Measurements from ENCODE around the gene PRKD2. TPM values are rescaled to one million over a fixed set of nuclear protein-coding genes. Genes with fewer than 3 reads are reported as not detected.
A peak's percentile ranks its signal among the peaks of the same experiment; 100 is the strongest.
"Not testable (repeated sequence)": the region's sequence is repeated elsewhere in the genome, so short reads cannot be mapped to it uniquely, and the experiment has no call there.

PRKD2 gene
- 100 to 1,000 TPM in 1 of 2 donors, 10 to 100 TPM in 1; 76.8 to 129 TPM for total RNA-seq

GRCh38 chr19:46717034-46717715 lies at the start of gene PRKD2:
PRKD2 (minus strand) TSS chr19:46717114; CDS start chr19:46716370, 744 bp downstream.
- no peaks in the 10 kb centered on the region for H3K9me3 Mint-ChIP-seq
- H3K27ac Mint-ChIP-seq, result peak within 1 kb of the TSS; percentile 97 to 98
- ATAC-seq (peak; percentile 72 to 76), DNase-seq (ENCODE audit: low spot score in 2 of 2) (peak; percentile 87 to 94)
- H3K36me3 Mint-ChIP-seq, result peaks cover 18% of the 10 kb centered on the region in 2 donors

GRCh38 chr19:46764817-46765291 lies 47.9 kb upstream of the PRKD2 start:
- DNase-seq (ENCODE audit: low spot score in 2 of 2), result no peak
- Mint-ChIP-seq H3K9me3 (no peaks in the 10 kb centered on the region), H3K36me3 (no peaks in the 10 kb centered on the region), H3K27ac (no peak overlapping the region)
- ATAC-seq, result no peak

GRCh38 chr19:46762245-46762890 lies 45.5 kb upstream of the PRKD2 start:
- Mint-ChIP-seq H3K9me3 (no peaks in the 10 kb centered on the region), H3K27ac (no peak overlapping the region), H3K36me3 (no peaks in the 10 kb centered on the region)
- ATAC-seq (no peak), DNase-seq (ENCODE audit: low spot score in 2 of 2) (no peak)

- Mint-ChIP-seq H3K36me3 (no peaks in the 10 kb centered on the region), H3K27ac (no peak overlapping the region), H3K9me3 (no peaks in the 10 kb centered on the region)
- ATAC-seq, result no peak
- DNase-seq (ENCODE audit: low spot score in 2 of 2), result no peak
Observed at GRCh38 chr19:46761418-46761831, 44.5 kb upstream of the PRKD2 start.

- not testable (repeated sequence) for H3K9me3 Mint-ChIP-seq; H3K36me3 Mint-ChIP-seq; ATAC-seq; H3K27ac Mint-ChIP-seq; DNase-seq (ENCODE audit: low spot score in 2 of 2)
Observed at GRCh38 chr19:46760897-46761296, 44.0 kb upstream of the PRKD2 start.

GRCh38 chr19:46760363-46760762 lies 43.4 kb upstream of the PRKD2 start:
- Mint-ChIP-seq H3K9me3 (no peaks in the 10 kb centered on the region), H3K27ac (no peak overlapping the region), H3K36me3 (no peaks in the 10 kb centered on the region)
- ATAC-seq (no peak), DNase-seq (ENCODE audit: low spot score in 2 of 2) (no peak)

GRCh38 chr19:46759817-46760333 lies 43.0 kb upstream of the PRKD2 start:
- Mint-ChIP-seq H3K9me3 (no peaks in the 10 kb centered on the region), H3K27ac (no peak overlapping the region), H3K36me3 (no peaks in the 10 kb centered on the region)
- no peak for DNase-seq (ENCODE audit: low spot score in 2 of 2)
- no peak for ATAC-seq

- no peak for DNase-seq (ENCODE audit: low spot score in 2 of 2)
- H3K36me3 Mint-ChIP-seq, result no peaks in the 10 kb centered on the region
- no peak for ATAC-seq
- no peak overlapping the region for H3K27ac Mint-ChIP-seq
- H3K9me3 Mint-ChIP-seq, result no peaks in the 10 kb centered on the region
Observed at GRCh38 chr19:46759206-46759605, 42.3 kb upstream of the PRKD2 start.

GRCh38 chr19:46756544-46756888 lies 39.6 kb upstream of the PRKD2 start:
- ATAC-seq (no peak), DNase-seq (ENCODE audit: low spot score in 2 of 2) (no peak)
- no peaks in the 10 kb centered on the region for H3K9me3 Mint-ChIP-seq
- no peaks in the 10 kb centered on the region for H3K36me3 Mint-ChIP-seq
- peak overlapping the region in 1 of 2 donors; percentile 27 for H3K27ac Mint-ChIP-seq

GRCh38 chr19:46755853-46756543 lies 39.1 kb upstream of the PRKD2 start:
- Mint-ChIP-seq H3K27ac (no peak overlapping the region), H3K9me3 (no peaks in the 10 kb centered on the region), H3K36me3 (no peaks in the 10 kb centered on the region)
- no peak for ATAC-seq
- DNase-seq (ENCODE audit: low spot score in 2 of 2), result no peak

GRCh38 chr19:46755077-46755852 lies 38.4 kb upstream of the PRKD2 start:
- ATAC-seq, result no peak

GRCh38 chr19:46753420-46754155 lies 36.7 kb upstream of the PRKD2 start:
- no peaks in the 10 kb centered on the region for H3K9me3 Mint-ChIP-seq
- H3K36me3 Mint-ChIP-seq, result no peaks in the 10 kb centered on the region
- peak; percentile 79 to 80 for ATAC-seq

More at GRCh38 chr19:46755077-46755852, 38.4 kb upstream of the PRKD2 start:
- Mint-ChIP-seq H3K27ac (peak overlapping the region in 1 of 2 donors; percentile 29), H3K36me3 (no peaks in the 10 kb centered on the region), H3K9me3 (no peaks in the 10 kb centered on the region)
- DNase-seq (ENCODE audit: low spot score in 2 of 2), result no peak

GRCh38 chr19:46748325-46749109 lies 31.6 kb upstream of the PRKD2 start:
- ATAC-seq (peak in 1 of 2 donors; percentile 30), DNase-seq (ENCODE audit: low spot score in 2 of 2) (peak in 1 of 2 donors; percentile 86)
- Mint-ChIP-seq H3K27ac (peak overlapping the region; percentile 22 to 85), H3K36me3 (peaks cover 12 to 13% of the 10 kb centered on the region in 2 donors), H3K9me3 (no peaks in the 10 kb centered on the region)

More at GRCh38 chr19:46753420-46754155, 36.7 kb upstream of the PRKD2 start:
- H3K27ac Mint-ChIP-seq, result peak overlapping the region in 1 of 2 donors; percentile 52
- DNase-seq (ENCODE audit: low spot score in 2 of 2), result peak in 1 of 2 donors; percentile 75

GRCh38 chr19:46746281-46747057 lies 29.6 kb upstream of the PRKD2 start, which contains the start of gene STRN4:
STRN4 (minus strand) TSS chr19:46746450; CDS start chr19:46746430, 20 bp downstream.
- Mint-ChIP-seq H3K36me3 (peaks cover 12 to 13% of the 10 kb centered on the region in 2 donors), H3K27ac (peak within 1 kb of the TSS; percentile 96 to 99), H3K9me3 (no peaks in the 10 kb centered on the region)
- ATAC-seq, result peak; percentile 75 to 77
- peak in 1 of 2 donors; percentile 42 for DNase-seq (ENCODE audit: low spot score in 2 of 2)
